ENCODE results near the gene VPREB3. TPM values are rescaled to one million over a fixed set of nuclear protein-coding genes. Genes with fewer than 3 reads are reported as not detected.
A peak's percentile ranks its signal among the peaks of the same experiment; 100 is the strongest.

The VPREB3 gene
- total RNA-seq, 4 donors from 2014 or later: not detected

DNA sequence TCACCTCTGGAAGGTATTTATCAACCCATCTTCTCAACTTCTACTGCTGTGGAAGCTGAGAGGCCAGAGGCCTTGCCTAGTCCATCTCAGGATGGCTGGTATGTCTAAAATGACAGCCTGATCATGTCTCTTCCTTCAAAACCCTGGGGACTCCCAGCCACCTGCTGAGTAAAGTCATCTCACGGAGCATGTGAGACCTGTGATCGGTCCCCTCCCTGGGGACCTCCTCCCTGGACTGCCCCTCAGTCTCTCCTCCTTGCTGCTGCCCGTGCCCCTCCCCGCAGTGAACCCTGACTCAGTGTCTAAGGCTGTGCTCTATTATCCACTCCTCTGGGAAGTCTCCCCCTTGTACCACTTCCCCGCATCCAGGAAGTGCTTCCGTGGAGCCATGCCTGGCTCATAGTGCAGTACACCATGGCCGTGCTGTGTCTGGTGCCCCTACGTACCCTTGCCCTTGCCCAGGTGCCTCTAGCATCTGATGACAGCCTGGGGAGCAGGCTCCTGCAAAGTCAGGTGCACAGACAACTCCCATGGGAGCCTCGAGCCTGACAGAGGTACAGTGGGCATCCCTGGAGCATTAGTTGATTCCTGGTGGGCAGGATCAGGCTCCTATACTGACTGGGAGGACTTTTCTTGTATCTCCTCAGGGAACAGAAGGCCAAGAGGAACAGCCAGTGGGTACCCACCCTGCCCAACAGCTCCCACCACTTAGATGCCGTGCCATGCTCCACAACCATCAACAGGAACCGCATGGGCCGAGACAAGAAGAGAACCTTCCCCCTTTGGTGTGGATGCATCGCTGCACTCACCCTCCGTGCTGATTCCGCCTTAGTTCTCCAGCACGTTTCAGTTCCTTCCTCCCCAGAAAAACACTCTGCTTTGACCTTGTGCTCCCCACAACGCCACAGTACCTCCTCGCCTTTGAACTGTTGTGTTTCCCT lies 46.3 kb upstream of the VPREB3 start:
- H3K4me1 ChIP-seq: no peaks in the 10 kb centered on the region
- 94% methylated on average over 17 of the region's 18 CpGs for WGBS
- no peak for DNase-seq (ENCODE audit: low spot score in 2 of 2)
- TF ChIP-seq, protein P1, sequence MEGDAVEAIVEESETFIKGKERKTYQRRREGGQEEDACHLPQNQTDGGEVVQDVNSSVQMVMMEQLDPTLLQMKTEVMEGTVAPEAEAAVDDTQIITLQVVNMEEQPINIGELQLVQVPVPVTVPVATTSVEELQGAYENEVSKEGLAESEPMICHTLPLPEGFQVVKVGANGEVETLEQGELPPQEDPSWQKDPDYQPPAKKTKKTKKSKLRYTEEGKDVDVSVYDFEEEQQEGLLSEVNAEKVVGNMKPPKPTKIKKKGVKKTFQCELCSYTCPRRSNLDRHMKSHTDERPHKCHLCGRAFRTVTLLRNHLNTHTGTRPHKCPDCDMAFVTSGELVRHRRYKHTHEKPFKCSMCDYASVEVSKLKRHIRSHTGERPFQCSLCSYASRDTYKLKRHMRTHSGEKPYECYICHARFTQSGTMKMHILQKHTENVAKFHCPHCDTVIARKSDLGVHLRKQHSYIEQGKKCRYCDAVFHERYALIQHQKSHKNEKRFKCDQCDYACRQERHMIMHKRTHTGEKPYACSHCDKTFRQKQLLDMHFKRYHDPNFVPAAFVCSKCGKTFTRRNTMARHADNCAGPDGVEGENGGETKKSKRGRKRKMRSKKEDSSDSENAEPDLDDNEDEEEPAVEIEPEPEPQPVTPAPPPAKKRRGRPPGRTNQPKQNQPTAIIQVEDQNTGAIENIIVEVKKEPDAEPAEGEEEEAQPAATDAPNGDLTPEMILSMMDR (IDR thresholded peaks at IDR 0.05): no peak
- no peak for TF ChIP-seq POLR2AphosphoS5 (IDR thresholded peaks at IDR 0.05)
- no peaks in the 10 kb centered on the region for H3K9me3 ChIP-seq
- H3K36me3 ChIP-seq: peaks cover 89% of the 10 kb centered on the region
- no peaks in the 10 kb centered on the region for H3K27me3 ChIP-seq
- H3K27ac ChIP-seq: no peak overlapping the region
- no peak overlapping the region for H3K4me3 ChIP-seq

DNA sequence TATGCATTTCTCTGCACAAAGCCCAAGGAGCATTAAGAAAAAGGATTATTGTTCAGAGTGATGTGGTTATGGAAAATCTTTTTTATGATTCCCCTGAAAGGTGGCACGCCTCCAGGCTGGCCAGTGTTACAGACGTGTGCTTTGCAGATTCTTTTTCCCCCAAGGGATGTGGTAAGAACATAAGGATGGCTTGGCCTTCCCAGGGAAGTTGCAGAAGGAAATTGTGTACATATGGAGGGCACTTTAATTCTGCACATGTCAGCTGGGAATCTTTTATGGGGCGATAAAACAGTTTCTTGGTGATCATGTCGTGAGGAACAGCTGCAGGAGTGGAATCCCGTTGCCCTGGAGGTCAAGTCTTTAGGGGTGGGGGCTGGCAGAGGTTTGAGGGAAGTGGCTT lies 42.2 kb upstream of the VPREB3 start:
- DNase-seq (ENCODE audit: low spot score in 2 of 2): no peak
- no peak overlapping the region for H3K27ac ChIP-seq
- H3K4me3 ChIP-seq: no peak overlapping the region
- WGBS: 53% methylated on average over 5 of the region's 5 CpGs
- peaks cover 13% of the 10 kb centered on the region for H3K4me1 ChIP-seq
- no peaks in the 10 kb centered on the region for H3K27me3 ChIP-seq
- TF ChIP-seq POLR2AphosphoS5 (IDR thresholded peaks at IDR 0.05) (no peak), EP300 (IDR thresholded peaks at IDR 0.05) (no peak), POLR2A (IDR thresholded peaks at IDR 0.05) (no peak)
- TF ChIP-seq, protein P1 (IDR thresholded peaks at IDR 0.05): no peak
- H3K36me3 ChIP-seq: peaks cover 86% of the 10 kb centered on the region
- no peaks in the 10 kb centered on the region for H3K9me3 ChIP-seq

DNA sequence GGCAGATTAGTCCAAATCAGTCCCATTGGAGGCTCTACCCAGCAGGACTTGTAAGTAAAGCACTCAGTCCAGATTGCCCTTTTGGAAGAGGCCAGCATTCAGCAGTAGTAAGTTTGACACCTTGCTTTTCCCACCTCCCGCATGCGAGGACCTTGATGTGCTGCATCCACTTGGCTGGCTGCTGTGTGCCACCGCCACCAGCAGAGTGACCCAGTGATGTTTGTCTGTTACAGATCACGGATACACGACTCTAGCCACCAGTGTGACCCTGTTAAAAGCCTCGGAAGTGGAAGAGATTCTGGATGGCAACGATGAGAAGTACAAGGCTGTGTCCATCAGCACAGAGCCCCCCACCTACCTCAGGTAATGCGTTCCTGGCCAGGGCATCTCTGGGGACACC lies 39.1 kb upstream of the VPREB3 start:
- DNase-seq (ENCODE audit: low spot score in 2 of 2): no peak
- Histone ChIP-seq H3K4me1 (peaks cover 43% of the 10 kb centered on the region), H3K27me3 (no peaks in the 10 kb centered on the region), H3K4me3 (no peak overlapping the region), H3K36me3 (peaks cover 58% of the 10 kb centered on the region), H3K27ac (no peak overlapping the region), H3K9me3 (no peaks in the 10 kb centered on the region)
- 94% methylated on average over 8 of the region's 8 CpGs for WGBS
- TF ChIP-seq POLR2AphosphoS5 (IDR thresholded peaks at IDR 0.05) (no peak), EP300 (IDR thresholded peaks at IDR 0.05) (no peak), POLR2A (IDR thresholded peaks at IDR 0.05) (no peak)
- TF ChIP-seq, protein P1 (IDR thresholded peaks at IDR 0.05): no peak

DNA sequence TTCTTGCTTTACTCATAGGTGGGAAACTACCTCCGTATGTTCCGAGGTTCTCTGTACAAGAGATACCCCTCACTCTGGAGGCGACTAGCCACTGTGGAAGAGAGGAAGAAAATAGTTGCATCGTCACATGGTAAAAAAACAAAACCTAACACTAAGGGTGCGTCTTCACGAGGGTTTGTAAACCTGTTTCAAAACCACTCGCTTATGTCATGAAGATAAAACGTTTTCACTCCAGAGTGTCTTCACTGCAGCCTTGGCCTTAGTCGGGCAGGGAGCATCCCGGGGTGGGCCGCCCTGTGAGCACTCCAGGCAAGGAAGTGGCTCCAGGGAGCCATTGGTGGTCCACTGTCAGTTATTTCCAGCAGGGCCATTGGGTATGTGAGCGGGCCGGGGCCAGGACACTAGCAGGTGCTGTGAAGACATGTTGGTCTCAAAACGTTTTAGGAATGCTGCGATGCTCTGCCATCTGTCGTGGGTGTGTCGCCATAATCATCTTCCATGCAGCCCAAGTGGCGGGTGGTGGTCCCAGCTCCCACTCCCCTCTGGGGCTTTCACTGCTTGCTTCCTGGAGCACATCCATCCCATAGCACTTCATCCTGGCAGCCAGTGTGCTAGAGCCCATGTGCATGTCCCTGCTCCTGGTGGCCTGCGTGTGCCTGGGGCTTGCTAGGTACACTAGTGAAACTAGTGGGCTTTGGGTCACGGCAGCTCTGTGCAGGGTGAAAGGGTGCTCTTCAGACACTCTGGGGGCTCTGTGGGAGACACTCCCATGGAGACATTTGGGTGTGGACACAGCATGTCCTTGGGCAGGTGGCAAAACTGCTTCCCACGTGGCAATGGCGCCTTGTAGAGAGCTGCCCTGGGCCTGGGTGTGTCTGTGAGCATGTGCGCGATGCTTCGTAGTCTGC lies 37.8 kb upstream of the VPREB3 start:
- DNase-seq (ENCODE audit: low spot score in 2 of 2): no peak
- peaks cover 50% of the 10 kb centered on the region for H3K36me3 ChIP-seq
- no peaks in the 10 kb centered on the region for H3K9me3 ChIP-seq
- peak overlapping the region; percentile 4 for H3K27ac ChIP-seq
- no peak overlapping the region for H3K4me3 ChIP-seq
- H3K4me1 ChIP-seq: peaks cover 52% of the 10 kb centered on the region
- TF ChIP-seq POLR2A (IDR thresholded peaks at IDR 0.05) (no peak), POLR2AphosphoS5 (IDR thresholded peaks at IDR 0.05) (no peak), EP300 (IDR thresholded peaks at IDR 0.05) (no peak)
- TF ChIP-seq, protein P1 (IDR thresholded peaks at IDR 0.05): no peak
- no peaks in the 10 kb centered on the region for H3K27me3 ChIP-seq
- WGBS: 76% methylated on average over 18 of the region's 25 CpGs
